A673 (cell line): Measurements from ENCODE around the gene ABHD16B. TPM values are rescaled to one million over a fixed set of nuclear protein-coding genes. Genes with fewer than 3 reads are reported as not detected.

Experiments used
- BruUV-seq: library from RNA; stranded (reverse); fragments of 400-500 nt; replicated peaks from 2 replicates; lab custom pipeline; 2021; lab: Mats Ljungman, UMichigan
- CTCF ChIA-PET: fragments of 300-600 bp; sonication (Branson Sonifier 250); formaldehyde crosslinking; loops from one replicate; lab custom pipeline; 2022; ENCODE audit warnings: antibody characterized with exemption; lab: Charles Lee
- POLR2A ChIA-PET: fragments of 300-600 bp; sonication (Branson Sonifier 250); formaldehyde crosslinking; loops from one replicate; lab custom pipeline; 2022; ENCODE audit warnings: antibody characterized with exemption; ENCODE audit not compliant: low non-redundant PET; lab: Charles Lee
- DNase-seq: peaks from one replicate; pipeline ENCODE4 v3.0.0-alpha.2; 2015; ENCODE audit warnings: low spot score
- H3K27ac ChIP-seq: fragments of 200-600 bp; sonication (generic); 2 replicates; pipeline ENCODE4 v1.5.1; 2016; ENCODE audit warnings: mixed run types, low read depth, mild to moderate bottlenecking, mixed read lengths, antibody characterized with exemption, low read length; ENCODE audit not compliant: poor library complexity, severe bottlenecking
- H3K27me3 ChIP-seq: fragments of 200-600 bp; sonication (generic); replicated peaks from 2 replicates; pipeline ENCODE4 v1.6.1; 2017; ENCODE audit warnings: mixed run types, low read depth, mild to moderate bottlenecking, mixed read lengths, antibody characterized with exemption, low read length; ENCODE audit not compliant: insufficient read depth, poor library complexity
- H3K36me3 ChIP-seq: fragments of 200-600 bp; sonication (generic); 2 replicates; pipeline ENCODE4 v1.6.1; 2016; ENCODE audit warnings: mixed run types, mild to moderate bottlenecking, mixed read lengths, antibody characterized with exemption, low read length; ENCODE audit not compliant: insufficient read depth, poor library complexity, severe bottlenecking
- H3K4me1 ChIP-seq: fragments of 200-600 bp; sonication (generic); 2 replicates; pipeline ENCODE4 v1.6.1; 2017; ENCODE audit warnings: mixed run types, mild to moderate bottlenecking, mixed read lengths, antibody characterized with exemption, low read length; ENCODE audit not compliant: insufficient read depth, poor library complexity, severe bottlenecking
- H3K4me3 ChIP-seq: fragments of 200-600 bp; sonication (generic); 2 replicates; pipeline ENCODE4 v1.5.1; 2016; ENCODE audit warnings: low read depth, mixed run types, mild to moderate bottlenecking, mixed read lengths, low read length; ENCODE audit not compliant: poor library complexity, severe bottlenecking
- H3K9me3 ChIP-seq: fragments of 200-600 bp; sonication (generic); 2 replicates; pipeline ENCODE4 v1.6.1; 2016; ENCODE audit warnings: mixed run types, low read depth, mild to moderate bottlenecking, mixed read lengths, antibody characterized with exemption, low read length; ENCODE audit not compliant: poor library complexity, severe bottlenecking
- EZH2 ChIP-seq: fragments of 200-600 bp; sonication (generic); IDR thresholded peaks from 2 replicates; pipeline ENCODE4 v1.6.1; 2017; ENCODE audit warnings: borderline replicate concordance, low read depth, mild to moderate bottlenecking, mixed read lengths, antibody characterized with exemption, low read length; ENCODE audit not compliant: poor library complexity, severe bottlenecking
- intact Hi-C: fragments of 100-400 bp; cut with micrococcal nuclease; formaldehyde crosslinking; loops from one replicate; pipeline ENCODE4 v1.10.0; 2022; ENCODE audit not compliant: unreplicated experiment
- total RNA-seq: library from RNA; stranded (reverse); gene quantifications from 2 replicates; pipeline ENCODE4 v1.2.3, GENCODE V29; 2021
- TF ChIP-seq, protein P1 (sequence below): fragments of 300-800, 200-600 bp; sonication (generic); conservative IDR thresholded peaks from 2 replicates; pipeline ENCODE4 v1.5.1; 2017; ENCODE audit warnings: low read depth, mild to moderate bottlenecking, antibody characterized with exemption, low read length, moderate library complexity, mixed read lengths

ABHD16B gene
- total RNA-seq, 1 experiment from 2014 or later: not detected

DNA sequence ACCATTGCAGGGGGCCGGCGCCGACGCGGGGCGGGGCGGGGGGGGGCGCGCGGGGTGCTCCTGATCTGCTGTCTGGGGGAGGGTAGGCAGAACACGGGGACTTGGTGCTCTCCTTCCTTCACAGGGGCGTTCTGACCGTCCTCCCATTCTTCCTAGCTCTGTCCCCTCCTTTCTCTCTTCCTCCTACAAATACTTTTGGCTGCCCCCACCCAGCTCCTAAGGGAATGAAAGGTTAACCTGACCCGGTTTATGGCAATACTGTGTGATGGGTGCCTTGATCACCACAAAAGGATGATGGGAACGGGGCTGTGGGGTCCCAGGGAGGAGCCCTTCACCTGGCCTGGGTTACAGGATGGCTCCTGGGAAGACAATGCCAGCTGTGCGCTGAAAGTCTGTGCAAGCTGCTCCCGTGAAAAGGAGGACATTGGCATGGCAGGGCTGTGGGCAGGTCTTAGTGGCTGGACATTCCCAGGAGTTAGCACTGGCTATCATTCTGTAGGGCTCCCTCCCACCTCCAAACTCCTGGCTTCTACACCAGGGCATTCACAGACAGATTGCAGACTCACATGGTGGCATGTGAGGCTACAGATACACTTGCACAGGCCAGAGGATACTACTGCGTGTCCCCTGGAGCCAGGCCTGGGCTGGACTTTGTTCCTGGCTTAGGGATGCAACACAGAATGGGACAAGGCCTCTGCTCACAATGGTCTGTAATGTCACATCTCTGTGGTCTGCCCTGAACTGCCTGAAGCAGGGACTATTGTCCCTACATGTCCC is 1.9 kb downstream of the ABHD16B start:
- peak overlapping the region; percentile 92 for H3K27ac ChIP-seq
- no TSS peak for BruUV-seq
- TF ChIP-seq, protein P1, sequence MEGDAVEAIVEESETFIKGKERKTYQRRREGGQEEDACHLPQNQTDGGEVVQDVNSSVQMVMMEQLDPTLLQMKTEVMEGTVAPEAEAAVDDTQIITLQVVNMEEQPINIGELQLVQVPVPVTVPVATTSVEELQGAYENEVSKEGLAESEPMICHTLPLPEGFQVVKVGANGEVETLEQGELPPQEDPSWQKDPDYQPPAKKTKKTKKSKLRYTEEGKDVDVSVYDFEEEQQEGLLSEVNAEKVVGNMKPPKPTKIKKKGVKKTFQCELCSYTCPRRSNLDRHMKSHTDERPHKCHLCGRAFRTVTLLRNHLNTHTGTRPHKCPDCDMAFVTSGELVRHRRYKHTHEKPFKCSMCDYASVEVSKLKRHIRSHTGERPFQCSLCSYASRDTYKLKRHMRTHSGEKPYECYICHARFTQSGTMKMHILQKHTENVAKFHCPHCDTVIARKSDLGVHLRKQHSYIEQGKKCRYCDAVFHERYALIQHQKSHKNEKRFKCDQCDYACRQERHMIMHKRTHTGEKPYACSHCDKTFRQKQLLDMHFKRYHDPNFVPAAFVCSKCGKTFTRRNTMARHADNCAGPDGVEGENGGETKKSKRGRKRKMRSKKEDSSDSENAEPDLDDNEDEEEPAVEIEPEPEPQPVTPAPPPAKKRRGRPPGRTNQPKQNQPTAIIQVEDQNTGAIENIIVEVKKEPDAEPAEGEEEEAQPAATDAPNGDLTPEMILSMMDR: no peak
- TF ChIP-seq EZH2: no peak
- intact Hi-C loops: no loop called here
- POLR2A ChIA-PET: no interaction called here
- H3K9me3 ChIP-seq: no peaks in the 10 kb centered on the region
- peaks cover 7% of the 10 kb centered on the region for H3K4me1 ChIP-seq
- no peaks in the 10 kb centered on the region for H3K27me3 ChIP-seq
- CTCF ChIA-PET: no interaction called here
- DNase-seq: no peak
- peak overlapping the region; percentile 88 for H3K4me3 ChIP-seq
- no peaks in the 10 kb centered on the region for H3K36me3 ChIP-seq

DNA sequence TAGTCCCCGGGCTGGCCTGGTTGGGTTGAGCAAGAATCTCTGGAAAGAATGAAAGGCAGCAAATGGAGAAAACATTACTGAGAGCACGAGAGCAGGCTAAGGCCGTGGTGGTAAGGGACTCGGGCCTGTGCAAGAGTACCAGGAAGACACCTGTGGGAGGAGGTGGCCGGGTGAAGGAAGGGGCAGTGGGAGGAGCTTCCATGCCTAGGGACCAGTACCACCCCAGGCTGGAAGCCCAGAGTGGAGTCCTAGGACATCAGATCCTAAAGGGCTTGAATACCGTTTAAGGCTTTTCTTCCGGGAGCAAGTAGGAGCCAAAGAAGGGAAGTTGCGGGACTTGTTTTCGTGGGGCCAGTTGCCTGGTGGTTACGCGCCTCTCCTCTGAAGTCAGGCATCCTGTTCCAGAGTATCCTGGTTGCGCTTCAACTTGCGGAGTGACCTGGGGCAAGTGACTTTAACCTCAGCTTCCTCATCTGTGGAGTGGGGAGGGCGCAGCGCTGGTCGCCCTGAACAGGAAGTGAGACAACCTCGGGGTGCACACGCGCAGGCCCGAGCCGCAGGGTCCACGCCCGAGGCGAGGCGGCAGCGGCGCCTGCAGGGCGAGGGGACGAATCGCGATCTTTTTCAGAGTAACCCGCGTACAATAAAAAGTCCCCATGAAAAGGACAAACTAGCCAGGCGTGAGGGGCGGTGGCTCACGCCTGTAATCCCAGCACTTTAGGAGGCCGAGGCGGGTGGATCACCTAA is 2.7 kb downstream of the ABHD16B start:
- no peaks in the 10 kb centered on the region for H3K27me3 ChIP-seq
- no peaks in the 10 kb centered on the region for H3K4me1 ChIP-seq
- POLR2A ChIA-PET: no interaction called here
- no TSS peak for BruUV-seq
- H3K4me3 ChIP-seq: peak overlapping the region; percentile 88
- DNase-seq: peak; percentile 79
- peaks cover 2% of the 10 kb centered on the region for H3K36me3 ChIP-seq
- peak overlapping the region; percentile 92 for H3K27ac ChIP-seq
- CTCF ChIA-PET: no interaction called here
- TF ChIP-seq, protein P1: peak; percentile 67
- TF ChIP-seq EZH2: no peak
- H3K9me3 ChIP-seq: no peaks in the 10 kb centered on the region
- intact Hi-C loops: no loop called here

DNA sequence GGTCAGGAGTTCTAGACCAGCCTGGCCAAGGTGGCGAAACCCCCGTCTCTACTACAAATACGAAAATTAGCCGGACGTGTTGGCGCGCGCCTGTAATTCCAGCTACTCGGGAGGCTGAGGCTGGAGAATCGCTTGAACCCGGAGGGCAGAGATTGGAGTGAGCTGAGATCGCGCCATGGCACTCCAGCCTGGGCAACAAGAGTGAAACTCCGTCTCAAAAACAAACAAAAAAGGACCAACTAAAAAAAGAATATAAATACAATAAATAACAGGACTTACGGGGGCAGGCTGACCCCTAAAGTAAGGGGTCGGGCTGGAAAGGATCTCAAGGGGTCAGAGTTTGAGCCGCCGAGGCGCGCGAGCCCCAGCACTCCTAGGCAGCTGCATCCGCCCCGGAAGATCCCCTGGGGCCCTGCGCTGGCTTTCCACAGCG is 3.3 kb downstream of the ABHD16B start:
- no peak for DNase-seq
- BruUV-seq: TSS peak; percentile 75
- no peak for TF ChIP-seq EZH2
- TF ChIP-seq, protein P1: no peak
- Histone ChIP-seq H3K4me1 (no peaks in the 10 kb centered on the region), H3K4me3 (peak overlapping the region; percentile 88), H3K27ac (peak overlapping the region; percentile 92), H3K27me3 (no peaks in the 10 kb centered on the region), H3K36me3 (peaks cover 8% of the 10 kb centered on the region), H3K9me3 (no peaks in the 10 kb centered on the region)
- POLR2A ChIA-PET: no interaction called here
- CTCF ChIA-PET: no interaction called here
- intact Hi-C loops: no loop called here
